SKM-1 (cell line): ENCODE measurements around the gene LRIT1.

Source experiments
- DNase-seq: peaks from one replicate; lab custom pipeline; 2025; ENCODE audit not compliant: unreplicated experiment; lab: John Stamatoyannopoulos, UW

LRIT1 gene

DNA sequence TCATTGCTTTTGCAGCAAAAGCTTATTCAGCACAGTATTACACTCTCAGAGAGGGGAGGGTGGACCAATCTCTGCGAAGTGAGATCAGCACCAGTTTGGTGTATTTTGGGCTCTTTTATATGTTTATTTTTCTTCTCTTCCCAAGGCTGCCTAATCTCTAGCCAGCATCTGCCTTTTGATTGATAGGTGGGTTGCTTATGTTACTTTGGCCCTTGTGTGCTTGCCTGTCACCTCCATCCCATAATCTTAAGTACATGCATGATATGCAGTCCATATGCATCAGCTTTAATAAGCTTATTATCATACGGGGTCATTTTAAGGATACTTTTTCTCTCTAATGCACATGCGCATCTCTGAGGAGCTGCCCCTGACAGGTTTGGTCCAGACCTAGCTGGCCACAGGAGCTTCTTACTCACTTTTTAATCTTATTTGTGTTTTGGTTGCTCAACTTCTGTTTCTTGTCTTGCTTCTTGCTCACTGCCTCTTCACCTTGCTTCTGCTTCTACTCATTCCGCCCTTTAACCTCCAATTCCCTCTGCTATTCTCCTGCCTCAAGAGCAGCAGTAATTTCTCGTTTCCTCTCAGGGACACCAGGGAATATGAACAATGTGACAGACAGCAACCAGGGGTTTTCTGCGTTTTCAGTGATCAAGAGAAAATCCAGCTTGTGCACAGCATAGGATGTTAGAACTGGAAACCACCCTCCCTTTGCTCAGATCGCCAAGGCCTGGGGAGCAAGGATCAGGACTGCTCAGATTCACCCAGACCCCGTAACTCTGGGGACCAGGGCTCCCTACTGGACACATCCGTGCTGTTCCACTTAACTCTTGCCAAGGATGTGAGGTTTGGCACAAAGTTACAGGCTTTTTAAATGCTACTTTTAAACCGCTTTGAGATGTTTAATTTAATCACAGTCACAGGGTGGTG is 13.5 kb upstream of the LRIT1 start:
- DNase-seq: no peak

DNA sequence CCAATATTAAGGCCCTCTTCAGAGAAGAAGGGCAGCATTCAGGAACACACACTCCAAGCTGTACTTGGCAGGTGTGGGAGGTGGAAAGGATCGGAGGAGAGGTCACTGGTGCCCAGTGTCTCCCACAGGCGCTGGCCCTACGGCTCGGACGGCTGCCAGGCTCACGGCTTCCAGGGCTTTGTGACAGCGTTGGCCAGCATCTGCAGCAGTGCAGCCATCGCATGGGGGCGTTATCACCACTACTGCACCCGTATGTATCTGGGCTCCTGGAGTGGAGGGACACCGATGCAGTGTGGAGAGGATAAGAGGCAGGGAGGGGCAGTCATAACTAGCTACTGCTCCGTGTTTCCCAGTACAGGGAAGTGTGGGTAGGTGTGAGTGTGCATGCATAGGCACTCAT is 7.4 kb upstream of the LRIT1 start:
- DNase-seq: no peak

DNA sequence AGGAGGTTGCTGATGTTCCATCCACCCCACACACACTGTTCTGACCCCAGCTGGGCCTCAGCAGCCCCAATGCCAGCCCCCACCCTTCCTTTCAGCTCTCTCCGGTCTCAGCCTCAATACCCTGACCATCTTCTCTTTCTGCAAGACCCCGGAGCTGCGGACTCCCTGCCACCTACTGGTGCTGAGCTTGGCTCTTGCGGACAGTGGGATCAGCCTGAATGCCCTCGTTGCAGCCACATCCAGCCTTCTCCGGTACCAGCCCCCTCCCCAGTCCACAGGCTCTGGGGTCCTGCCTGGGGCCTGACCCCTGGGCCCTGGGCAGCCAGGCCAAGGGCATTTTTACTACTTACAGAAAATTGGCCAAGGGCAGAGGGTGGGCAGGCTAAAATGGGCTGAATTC is 6.2 kb upstream of the LRIT1 start:
- no peak for DNase-seq

DNA sequence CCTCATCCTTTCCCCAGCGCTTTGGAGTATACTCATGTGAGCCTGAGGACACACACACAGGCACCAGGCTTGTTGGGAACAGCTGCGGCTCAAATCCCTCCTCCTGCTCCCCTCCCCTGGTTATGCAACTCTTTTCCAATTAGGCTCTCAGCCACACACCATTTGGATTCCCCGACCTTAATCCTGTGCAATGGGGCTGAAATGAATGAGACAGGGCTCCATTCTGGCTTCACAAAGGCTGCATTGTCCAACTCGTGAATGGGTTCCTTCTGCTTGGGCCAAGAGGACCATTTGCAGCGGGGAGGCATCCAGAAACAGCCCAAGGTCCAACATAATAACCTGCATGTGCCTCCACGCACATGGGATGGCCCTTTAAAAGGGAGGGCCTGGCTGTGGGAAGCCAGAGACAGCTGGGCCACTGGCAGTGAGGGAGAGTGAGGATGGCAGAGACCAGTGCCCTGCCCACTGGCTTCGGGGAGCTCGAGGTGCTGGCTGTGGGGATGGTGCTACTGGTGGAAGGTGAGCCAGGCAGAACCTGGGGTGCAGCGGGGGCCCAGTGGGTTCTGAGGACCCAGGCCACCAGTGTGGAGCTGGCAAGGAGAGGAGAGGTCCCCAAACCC is 3.4 kb upstream of the LRIT1 start, which contains the start of gene RGR:
TSS of gene RGR (plus strand) at position 403 of the 620 bp plus-strand sequence. CDS start at position 441, 38 bp downstream.
- no peak for DNase-seq

DNA sequence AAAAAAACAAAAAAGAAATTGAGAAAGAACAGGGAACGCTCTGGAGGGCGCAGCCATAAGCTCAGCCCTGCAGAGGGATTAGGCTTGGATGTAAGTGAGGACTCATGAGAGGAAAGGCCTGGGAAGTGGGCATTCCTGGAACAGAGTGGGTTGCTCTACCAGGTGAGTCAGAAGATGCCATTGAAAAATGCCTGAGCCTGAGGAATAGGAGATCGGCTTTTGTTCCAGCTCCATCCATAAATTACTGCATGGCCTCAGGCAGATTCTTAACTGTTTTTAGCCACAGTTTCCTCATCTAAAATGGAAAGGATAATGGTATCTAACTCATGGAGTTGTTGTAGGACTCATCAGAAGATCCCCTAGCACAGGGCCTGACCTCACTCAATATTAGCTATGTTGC is 2.4 kb upstream of the LRIT1 start:
- no peak for DNase-seq

DNA sequence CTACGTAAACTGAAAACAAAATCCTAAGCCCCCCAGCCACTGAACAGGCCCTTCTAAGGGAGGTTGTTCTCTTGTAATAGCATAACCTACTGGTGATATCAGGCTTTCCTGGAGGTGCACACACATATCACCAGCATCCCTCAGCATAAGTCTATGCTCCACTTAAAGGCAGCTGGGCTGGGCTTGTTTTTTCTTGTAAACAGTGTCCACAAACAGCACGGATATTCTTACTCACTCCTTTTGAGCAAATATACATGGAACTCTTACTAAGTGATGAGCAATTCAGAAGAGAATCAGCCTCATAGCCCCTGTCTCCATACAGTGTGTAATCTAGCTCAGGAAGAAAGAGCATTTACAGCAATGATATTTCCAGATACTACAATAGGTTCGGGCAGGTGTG is 2.4 kb downstream of the LRIT1 start:
- DNase-seq: no peak

DNA sequence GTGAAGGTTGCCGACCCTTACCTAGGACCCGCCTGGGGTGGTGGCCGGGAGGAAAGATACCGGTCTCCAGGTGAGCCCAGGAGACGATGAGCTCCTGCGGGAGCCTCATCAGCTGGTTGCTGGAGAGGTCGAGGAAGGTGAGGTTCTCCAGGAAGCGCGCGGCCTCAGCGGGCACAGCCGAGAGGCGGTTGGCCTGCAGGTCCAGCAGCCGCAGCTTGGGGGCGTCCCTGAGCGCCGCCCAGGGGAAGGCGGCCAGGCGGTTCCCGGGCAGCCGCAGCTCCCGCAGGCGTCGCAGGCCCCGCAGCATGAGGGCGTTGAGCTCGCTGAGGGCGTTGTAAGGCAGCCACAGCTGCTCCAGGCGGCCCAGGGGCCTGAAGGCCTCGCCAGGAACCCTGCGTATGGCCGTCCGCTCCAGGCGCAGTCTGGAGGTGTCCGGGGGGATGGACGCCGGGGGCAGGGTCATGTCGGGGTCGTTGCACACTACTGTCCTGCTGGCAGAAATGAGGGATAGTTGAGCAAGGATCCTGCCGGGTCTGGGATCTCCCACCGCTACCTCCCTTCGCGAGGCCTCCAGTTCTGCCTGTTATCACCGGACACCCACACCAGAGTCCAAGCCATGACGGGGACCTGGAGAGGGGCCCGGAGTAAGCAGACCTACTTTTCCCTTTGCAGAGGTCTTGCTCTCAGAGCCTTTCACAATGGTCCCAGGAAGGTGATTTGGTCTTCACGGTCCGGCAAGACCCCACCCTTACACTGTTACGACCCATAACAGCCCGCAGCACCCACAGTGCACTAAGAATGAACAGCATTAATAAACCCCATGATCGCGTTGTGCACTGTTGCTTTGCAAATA is 3.9 kb downstream of the LRIT1 start:
- no peak for DNase-seq

DNA sequence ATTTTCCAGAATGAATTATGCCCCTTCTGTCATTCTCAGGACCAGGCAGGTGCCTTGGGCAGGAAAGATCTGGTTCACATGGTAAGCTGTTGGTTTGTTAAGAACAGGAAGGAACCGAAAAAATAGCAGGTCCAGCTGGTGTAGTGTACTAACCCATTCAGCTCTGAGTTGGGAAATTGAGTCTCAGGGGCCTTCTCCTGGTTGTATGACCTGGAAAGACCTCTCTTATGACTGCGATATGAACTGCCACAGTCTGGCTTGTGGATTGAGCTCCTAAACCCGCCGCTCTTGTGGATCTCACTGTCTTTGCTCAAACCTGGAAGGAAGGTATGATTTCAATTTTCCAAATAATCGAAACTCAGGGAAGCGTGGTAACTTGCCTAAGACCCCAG is 4.5 kb downstream of the LRIT1 start:
- no peak for DNase-seq

DNA sequence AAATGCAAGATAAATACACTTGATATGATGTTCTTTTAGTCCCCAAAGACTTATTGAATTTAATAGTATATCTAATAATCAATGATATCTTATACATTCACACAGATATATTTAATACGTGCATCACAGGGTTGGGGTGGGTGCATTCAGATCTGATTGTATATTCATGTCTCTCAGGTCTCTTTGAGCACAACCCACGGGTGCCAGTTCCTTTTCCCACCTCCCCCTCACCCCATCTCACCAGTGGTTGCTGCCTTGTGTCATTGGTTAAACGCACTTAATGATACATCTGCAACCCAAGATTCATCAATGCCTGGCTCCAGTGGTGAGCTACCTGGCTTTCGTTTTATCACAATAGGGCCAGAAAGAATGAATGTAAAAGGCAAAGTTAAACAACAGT is 6.2 kb downstream of the LRIT1 start:
- no peak for DNase-seq

DNA sequence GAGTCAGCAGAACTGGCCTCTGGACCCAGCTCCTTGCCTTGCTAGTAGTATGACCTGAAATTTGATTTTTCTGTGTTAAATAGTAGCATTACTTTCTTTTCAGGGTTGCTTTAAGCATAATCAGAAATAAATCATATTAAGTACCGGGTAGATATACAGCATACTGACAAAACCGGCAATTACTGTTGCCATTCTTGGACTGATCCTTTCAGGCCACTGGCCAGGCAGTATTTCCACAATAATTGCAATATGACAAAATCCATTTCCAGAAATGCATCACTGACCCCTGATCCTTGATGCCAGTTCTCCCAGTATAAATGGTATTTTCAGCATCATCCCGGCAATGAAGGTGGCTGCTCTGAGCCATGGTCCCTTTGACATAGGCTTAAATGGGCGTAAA is 6.9 kb downstream of the LRIT1 start:
- no peak for DNase-seq

DNA sequence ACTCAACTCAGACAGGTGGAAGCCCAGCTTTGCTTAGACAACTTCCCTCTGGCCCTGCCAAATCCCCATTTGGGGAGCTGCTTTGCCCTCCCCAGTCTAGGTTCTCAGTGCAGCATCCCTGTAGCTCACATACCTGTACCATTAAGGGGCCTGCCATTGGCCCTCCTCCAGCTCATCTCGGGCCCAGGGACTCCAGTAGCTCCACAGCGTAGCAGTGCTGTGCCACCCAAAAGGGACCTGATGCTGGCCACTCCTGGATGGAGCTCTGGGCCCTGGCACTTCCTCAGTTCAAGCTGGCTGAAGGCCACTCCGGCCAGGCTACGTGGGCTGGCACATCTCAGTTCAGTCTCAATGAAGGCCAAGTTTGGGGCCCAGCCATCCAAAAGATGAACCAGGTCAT is 7.4 kb downstream of the LRIT1 start:
- no peak for DNase-seq

DNA sequence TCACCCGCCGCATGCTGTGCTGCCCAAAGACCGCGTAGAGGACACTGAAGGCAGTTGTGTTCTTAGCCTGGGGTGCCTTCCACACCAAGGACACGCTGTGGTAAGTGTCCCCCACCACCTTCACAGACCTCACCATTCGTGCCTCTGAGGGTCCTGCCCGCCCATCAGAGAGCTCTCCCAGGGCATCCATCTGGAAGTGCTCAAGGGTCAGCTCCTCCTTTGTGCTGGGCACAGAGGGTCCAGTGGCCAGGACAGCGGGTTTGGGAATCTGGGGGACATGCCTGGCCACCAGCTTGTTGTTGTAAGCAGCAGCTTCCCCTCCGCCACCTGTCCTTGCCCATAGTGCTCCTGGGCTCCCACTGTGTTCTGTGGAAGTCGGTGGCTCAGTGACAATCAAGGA is 9.0 kb downstream of the LRIT1 start:
- DNase-seq: no peak

DNA sequence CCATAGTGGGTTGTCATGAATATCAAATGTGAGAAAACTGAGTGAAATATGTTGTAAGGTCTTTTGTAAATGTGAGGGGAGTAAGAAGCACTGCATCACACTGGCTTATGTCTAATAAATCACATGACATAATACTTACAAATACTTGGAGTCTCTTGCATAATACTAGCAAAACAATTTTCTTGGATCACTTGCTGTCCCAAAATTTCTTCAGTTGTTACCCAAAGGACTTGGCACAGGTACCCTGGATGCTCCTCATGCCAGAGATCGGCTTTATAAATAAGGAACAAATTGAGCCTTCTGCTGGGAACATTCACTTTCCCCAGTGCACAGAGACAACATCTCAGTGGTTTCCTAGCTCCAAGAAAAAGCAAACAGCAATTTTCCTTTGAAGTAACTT is 11.0 kb downstream of the LRIT1 start:
- DNase-seq: no peak

DNA sequence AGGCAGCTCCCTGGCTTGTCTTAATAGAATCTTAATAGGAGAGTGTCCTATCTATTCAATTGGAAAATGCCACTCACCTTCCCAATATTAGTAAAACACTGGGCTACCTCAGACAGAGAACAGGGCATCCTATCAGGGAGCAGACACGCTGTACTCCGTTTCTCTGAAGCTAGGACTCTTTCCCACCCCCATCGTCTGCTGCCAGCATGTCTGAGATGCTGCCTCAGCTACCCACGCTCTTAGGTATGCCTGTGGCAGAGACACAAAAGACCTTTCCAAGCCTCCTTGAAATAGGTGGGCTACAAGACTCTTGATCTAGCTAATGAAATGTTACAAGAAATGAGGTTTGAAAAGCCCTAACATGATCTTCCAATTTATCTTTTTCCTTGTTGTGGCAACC is 13.5 kb downstream of the LRIT1 start:
- DNase-seq: no peak

DNA sequence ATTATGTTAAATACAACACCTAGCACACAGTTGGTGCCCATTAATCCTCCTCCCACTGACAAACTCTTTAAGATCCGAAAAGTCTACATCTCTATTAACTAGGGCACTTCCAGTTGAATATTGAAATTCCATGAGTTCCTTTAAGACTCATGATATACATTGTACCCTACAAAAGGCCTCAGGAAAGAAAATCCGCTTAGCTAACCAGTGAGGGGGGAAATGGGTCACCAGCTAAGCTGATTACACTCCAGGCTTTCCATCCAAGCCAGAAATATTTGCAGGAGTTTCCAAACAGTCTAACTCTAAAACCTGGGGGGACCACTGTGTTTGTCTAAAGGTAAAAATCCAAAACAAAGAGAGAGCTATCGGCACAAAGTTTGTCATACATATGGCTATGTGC is 14.7 kb downstream of the LRIT1 start:
- DNase-seq: no peak

DNA sequence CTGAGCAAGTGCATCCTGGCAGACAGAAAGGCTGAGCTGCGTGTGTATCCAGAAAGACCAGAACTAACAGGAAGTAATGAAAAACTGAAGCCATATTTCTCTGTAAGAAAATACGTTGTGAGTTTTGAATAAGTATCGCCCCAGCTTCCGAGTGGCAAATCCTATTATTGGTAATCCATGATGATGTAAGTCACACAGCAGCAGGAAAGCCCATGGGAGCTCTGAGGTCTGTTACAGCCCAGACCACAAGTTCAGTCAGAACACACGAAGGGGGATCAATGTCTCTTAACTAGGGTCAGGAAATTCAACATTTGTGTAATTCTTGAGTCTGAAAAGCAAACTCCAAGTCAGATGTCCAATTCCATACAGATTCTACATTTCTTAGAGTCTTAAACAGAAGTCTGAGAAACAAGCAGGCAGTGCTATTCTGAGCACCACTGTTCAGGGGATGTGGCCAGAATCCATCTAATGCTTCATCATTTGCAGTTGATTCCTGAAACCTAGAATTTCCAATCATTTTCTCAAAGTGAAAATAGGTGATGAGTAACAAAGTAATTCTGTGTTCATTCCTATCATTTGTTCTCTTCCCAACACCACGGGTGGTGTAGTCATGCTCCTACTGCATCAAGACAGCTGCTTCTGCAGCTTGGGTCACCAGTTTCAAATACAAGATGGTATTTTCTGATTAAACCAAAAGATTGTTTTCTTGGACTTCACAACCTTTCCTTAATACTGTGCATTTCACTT is 15.7 kb downstream of the LRIT1 start, which contains the start of gene LRIT2:
TSS of gene LRIT2 (minus strand) at position 118 of the 747 bp plus-strand sequence. CDS start at position 94, 24 bp downstream.
- no peak for DNase-seq

DNA sequence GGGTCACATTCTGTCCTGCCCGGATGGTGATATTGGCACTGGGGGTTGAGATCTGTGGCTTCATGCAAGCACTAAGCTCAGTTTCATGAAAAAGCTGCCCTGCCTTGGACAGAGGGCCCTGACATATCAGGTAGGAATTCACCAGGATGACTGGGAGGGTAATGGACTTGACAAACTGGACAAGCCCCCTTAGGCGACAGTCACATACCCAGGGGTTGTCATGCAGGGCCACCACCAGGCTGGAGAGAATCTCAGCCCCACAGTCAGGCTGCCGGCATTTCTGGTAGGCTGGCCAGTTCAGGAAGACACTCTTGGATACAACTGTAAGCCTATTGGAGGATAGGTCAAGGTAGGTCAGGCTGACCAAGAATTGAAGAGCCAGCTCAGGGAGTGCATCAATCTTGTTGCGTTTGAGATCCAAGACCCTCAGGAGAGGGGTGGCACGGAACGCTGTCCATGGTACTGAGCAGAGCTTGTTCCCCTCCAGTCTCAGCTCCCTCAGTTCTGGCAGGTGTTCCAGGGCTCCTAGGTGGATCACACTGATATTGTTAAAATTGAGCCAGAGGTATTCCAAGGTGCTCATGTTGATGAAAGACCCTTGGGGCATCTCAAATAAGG is 16.8 kb downstream of the LRIT1 start:
- DNase-seq: no peak

DNA sequence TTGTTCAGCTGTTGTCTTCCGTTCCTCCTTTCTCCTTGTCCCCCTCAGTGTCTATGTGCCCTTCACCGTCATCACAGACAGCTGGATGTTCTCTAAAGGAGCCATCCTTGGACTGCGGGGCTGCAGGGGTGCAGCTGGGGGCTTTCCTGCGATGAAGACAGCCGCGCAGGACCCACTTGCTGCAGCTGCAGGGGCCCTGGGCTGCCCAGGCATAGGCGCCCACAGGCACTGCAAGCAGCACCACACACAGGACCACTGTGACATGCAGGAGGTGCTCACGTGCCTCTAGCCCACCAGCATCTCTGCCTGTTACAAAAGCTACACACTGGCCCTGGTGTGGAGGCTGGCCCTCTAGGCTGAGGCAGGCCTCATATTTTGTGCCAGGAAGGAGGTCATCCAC is 19.4 kb downstream of the LRIT1 start:
- DNase-seq: no peak

DNA sequence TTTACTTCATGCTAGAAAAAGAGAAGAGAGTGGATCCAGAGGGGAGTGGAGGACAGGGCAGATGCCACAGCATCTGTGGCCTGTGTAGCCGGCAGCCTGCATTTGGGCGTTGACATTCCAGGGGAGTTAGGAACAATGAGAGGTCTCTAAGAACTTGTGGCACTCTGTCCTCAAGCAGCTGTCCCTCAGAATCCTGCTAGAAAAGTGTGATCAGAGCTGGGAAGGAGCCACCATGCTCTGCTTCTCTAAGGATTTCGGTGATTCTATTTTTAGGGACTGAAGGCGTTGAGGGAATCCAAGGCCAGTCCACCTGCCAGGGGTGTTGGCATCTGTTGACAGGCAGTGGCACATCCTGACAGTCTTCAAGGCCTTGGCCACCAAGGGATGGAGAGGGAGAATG is 23.6 kb downstream of the LRIT1 start:
- no peak for DNase-seq

DNA sequence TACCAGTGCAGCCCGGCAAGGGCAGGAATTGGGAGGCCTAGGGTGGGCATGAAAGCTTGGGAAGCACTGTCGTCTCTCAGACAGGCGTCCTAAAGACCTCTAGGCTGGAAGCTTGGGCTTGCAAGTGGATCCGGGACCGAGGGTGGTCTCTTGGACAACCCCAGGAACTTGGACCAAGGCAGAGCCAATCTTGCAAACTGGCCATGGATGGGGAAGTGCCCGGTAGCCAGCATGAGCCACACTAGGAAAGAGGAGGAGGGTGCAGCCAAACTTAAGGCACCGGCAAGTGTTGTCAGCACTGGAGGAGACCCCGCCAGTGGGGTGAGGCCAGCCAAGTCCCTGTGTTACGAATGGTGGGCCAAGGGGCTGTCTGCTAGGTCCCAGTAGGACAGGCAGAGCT is 24.5 kb downstream of the LRIT1 start:
- no peak for DNase-seq
